ENCODE data around the gene PKN1. TPM values are rescaled to one million over a fixed set of nuclear protein-coding genes. Genes with fewer than 3 reads are reported as not detected.

Gene PKN1
- total and polyA plus RNA-seq, 4 donors, result 53.5 to 117 (median 91.1) TPM

DNA sequence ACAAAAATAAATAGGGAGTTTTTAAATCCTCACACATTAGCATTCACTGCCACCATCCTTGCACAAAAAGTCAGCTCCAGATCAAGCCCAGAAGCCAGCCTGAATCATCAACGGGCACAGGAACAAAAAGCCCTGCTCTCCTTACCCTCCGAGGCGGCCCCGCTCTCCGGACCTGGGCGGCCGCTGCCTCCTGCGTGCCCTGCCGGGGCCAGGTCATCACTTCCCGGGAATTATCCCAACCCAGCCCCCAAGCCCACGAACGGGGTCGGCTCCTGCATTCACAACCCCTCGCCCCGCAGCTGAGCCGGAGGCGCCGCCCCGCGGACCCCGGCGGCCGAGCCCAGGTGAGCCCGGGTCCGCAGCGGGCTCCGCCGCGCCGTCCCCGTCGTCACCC lies 84.3 kb downstream of the PKN1 start:
- no peaks in the 10 kb centered on the region for H3K9me3 ChIP-seq (ENCODE audit: control insufficient read depth, insufficient read depth, low read length)
- H3K27ac ChIP-seq (ENCODE audit: low read depth, low read length), result peak overlapping the region; percentile 86
- H3K27me3 ChIP-seq (ENCODE audit: control insufficient read depth, insufficient read depth, low read length), result no peaks in the 10 kb centered on the region
- under 1% methylated on average over 32 of the region's 32 CpGs for WGBS (ENCODE audit: insufficient coverage)
- DNase-seq (ENCODE audit: low read depth in 4 of 6, low spot score in 6 of 6), result no peak
- H3K4me3 ChIP-seq (ENCODE audit: low read depth, low read length), result peak overlapping the region; percentile 94
- H3K36me3 ChIP-seq (ENCODE audit: control insufficient read depth, insufficient read depth, low read length), result peaks cover 33% of the 10 kb centered on the region
- H3K4me1 ChIP-seq (ENCODE audit: control insufficient read depth, insufficient read depth, low read length), result peaks cover 36% of the 10 kb centered on the region

GRCh38 chr19:14517840-14518505 lies 84.9 kb downstream of the PKN1 start, which contains the start of gene DNAJB1:
Gene DNAJB1 (minus strand): TSS chr19:14518397. CDS start chr19:14518349, 48 bp downstream.
- WGBS (ENCODE audit: insufficient coverage), result 0% methylated on average over 76 of the region's 82 CpGs
- H3K9me3 ChIP-seq (ENCODE audit: control insufficient read depth, insufficient read depth, low read length), result no peaks in the 10 kb centered on the region
- H3K36me3 ChIP-seq (ENCODE audit: control insufficient read depth, insufficient read depth, low read length), result peaks cover 33% of the 10 kb centered on the region
- H3K27me3 ChIP-seq (ENCODE audit: control insufficient read depth, insufficient read depth, low read length), result no peaks in the 10 kb centered on the region
- peak within 1 kb of the TSS; percentile 99 for H3K27ac ChIP-seq (ENCODE audit: low read depth, low read length)
- peaks cover 36% of the 10 kb centered on the region for H3K4me1 ChIP-seq (ENCODE audit: control insufficient read depth, insufficient read depth, low read length)
- H3K4me3 ChIP-seq (ENCODE audit: low read depth, low read length), result peak within 1 kb of the TSS; percentile 94
- DNase-seq (ENCODE audit: low read depth in 4 of 6, low spot score in 6 of 6), result peak in 2 of 6 donors; percentile 79 to 88

DNA sequence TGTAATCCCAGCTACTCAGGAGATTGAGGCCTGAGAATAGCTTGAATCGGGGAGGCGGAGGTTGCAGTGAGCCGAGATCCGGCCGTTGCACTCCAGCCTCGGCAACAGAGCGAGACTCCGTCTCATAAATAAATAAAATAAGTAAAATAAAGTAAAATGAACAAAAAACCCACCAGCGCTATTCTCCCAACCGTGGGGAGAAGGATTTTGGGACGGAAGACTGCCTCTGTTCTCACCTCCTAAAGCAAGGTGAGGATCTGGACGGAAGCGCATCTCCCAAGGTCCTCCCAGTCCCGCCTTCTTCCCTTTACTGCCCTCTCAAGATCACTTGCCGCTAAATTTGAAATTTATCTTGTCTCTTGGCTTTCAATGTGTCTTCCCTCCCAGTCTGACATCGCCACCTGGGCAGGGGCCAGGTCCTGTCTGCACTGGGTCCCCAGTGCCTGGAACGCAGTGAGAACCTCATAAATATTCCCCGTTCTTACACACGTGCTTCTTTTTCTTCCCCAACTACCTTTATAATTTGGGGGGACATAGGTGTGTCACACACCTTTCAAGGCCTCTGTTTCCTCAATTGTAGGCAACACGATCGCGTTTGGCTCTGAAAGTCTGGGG lies 86.2 kb downstream of the PKN1 start:
- Histone ChIP-seq H3K36me3 (ENCODE audit: control insufficient read depth, insufficient read depth, low read length) (peaks cover 24% of the 10 kb centered on the region), H3K9me3 (ENCODE audit: control insufficient read depth, insufficient read depth, low read length) (no peaks in the 10 kb centered on the region), H3K4me1 (ENCODE audit: control insufficient read depth, insufficient read depth, low read length) (peaks cover 33% of the 10 kb centered on the region), H3K27me3 (ENCODE audit: control insufficient read depth, insufficient read depth, low read length) (no peaks in the 10 kb centered on the region), H3K27ac (ENCODE audit: low read depth, low read length) (no peak overlapping the region), H3K4me3 (ENCODE audit: low read depth, low read length) (no peak overlapping the region)
- no peak for DNase-seq (ENCODE audit: low read depth in 4 of 6, low spot score in 6 of 6)
- 100% methylated on average over 5 of the region's 22 CpGs for WGBS (ENCODE audit: insufficient coverage)

- H3K36me3 ChIP-seq (ENCODE audit: control insufficient read depth, insufficient read depth, low read length), result peaks cover 19% of the 10 kb centered on the region
- H3K4me3 ChIP-seq (ENCODE audit: low read depth, low read length), result no peak overlapping the region
- no peak overlapping the region for H3K27ac ChIP-seq (ENCODE audit: low read depth, low read length)
- WGBS (ENCODE audit: insufficient coverage), result 67% methylated on average over 1 of the region's 2 CpGs
- no peaks in the 10 kb centered on the region for H3K9me3 ChIP-seq (ENCODE audit: control insufficient read depth, insufficient read depth, low read length)
- H3K27me3 ChIP-seq (ENCODE audit: control insufficient read depth, insufficient read depth, low read length), result no peaks in the 10 kb centered on the region
- H3K4me1 ChIP-seq (ENCODE audit: control insufficient read depth, insufficient read depth, low read length), result peaks cover 32% of the 10 kb centered on the region
- no peak for DNase-seq (ENCODE audit: low read depth in 4 of 6, low spot score in 6 of 6)
These were observed 86.8 kb downstream of the PKN1 start for GRCh38 chr19:14519860-14520407.

DNA sequence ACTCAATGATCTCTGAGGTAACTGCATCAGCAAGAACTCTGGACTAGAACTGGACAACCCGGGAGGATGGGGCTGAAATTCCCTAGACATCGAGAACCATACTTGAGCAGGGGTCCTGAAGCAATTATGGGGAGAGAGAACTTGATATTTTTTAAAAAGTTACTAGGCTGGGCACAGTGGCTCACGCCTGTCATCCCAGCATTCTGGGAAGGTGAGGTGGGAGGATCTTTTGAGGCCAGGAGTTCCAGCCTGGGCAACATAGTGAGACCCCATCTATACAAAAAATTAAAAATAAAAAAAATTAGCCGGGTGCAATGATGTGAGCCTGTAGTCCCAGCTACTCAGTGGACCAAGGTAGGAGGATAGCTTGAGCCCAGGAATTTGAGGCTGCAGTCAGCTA lies 87.4 kb downstream of the PKN1 start:
- H3K27ac ChIP-seq (ENCODE audit: low read depth, low read length), result no peak overlapping the region

More for the DNA sequence above, 87.4 kb downstream of the PKN1 start:
- WGBS (ENCODE audit: insufficient coverage), result 86% methylated on average over 2 of the region's 4 CpGs
- Histone ChIP-seq H3K27me3 (ENCODE audit: control insufficient read depth, insufficient read depth, low read length) (no peaks in the 10 kb centered on the region), H3K9me3 (ENCODE audit: control insufficient read depth, insufficient read depth, low read length) (no peaks in the 10 kb centered on the region), H3K36me3 (ENCODE audit: control insufficient read depth, insufficient read depth, low read length) (peaks cover 13% of the 10 kb centered on the region), H3K4me1 (ENCODE audit: control insufficient read depth, insufficient read depth, low read length) (peaks cover 30% of the 10 kb centered on the region), H3K4me3 (ENCODE audit: low read depth, low read length) (no peak overlapping the region)
- DNase-seq (ENCODE audit: low read depth in 4 of 6, low spot score in 6 of 6), result no peak

Small RNA genes lying within 50 kb of the gene (small RNA-seq; reads per million reads assigned to genes)
- gene SNRPGP15 (ENCODE audit: low replicate concordance), result not detected

Other genes with a start within 250 kb of the PKN1 start
- gene ADGRL1, start 227.1 kb upstream of the PKN1 start, total RNA-seq, result 10 to 100 TPM; 31.9 to 55.6 TPM
- 100 to 1,000 TPM; 128 to 140 TPM for gene ADGRL1, start 227.1 kb upstream of the PKN1 start, polyA plus RNA-seq (ENCODE audit: insufficient read length in 2 of 2)
- 1 to 10 TPM; 7.3 to 7.8 TPM for gene ADGRE5, start 51.9 kb upstream of the PKN1 start, total RNA-seq
- 1 to 10 TPM; 3.9 to 6.8 TPM for gene ADGRE5, start 51.9 kb upstream of the PKN1 start, polyA plus RNA-seq (ENCODE audit: insufficient read length in 2 of 2)
- gene DDX39A, start 14.0 kb upstream of the PKN1 start, total RNA-seq, result 10 to 100 TPM; 26.3 to 48.7 TPM
- 10 to 100 TPM; 64.1 to 65.0 TPM for gene DDX39A, start 14.0 kb upstream of the PKN1 start, polyA plus RNA-seq (ENCODE audit: insufficient read length in 2 of 2)
- under 1 TPM in 1 of 2 donors, not detected in 1; 0.11 TPM for gene PTGER1, start 42.0 kb downstream of the PKN1 start, total RNA-seq
- under 1 TPM; 0.54 to 0.63 TPM for gene PTGER1, start 42.0 kb downstream of the PKN1 start, polyA plus RNA-seq (ENCODE audit: insufficient read length in 2 of 2)
- gene GIPC1, start 62.8 kb downstream of the PKN1 start, total RNA-seq, result 100 to 1,000 TPM in 1 of 2 donors, 10 to 100 TPM in 1; 58.3 to 105 TPM
- 100 to 1,000 TPM; 123 to 137 TPM for gene GIPC1, start 62.8 kb downstream of the PKN1 start, polyA plus RNA-seq (ENCODE audit: insufficient read length in 2 of 2)
- gene DNAJB1, start 85.1 kb downstream of the PKN1 start, total RNA-seq, result 10 to 100 TPM; 78.3 to 91.1 TPM
- gene DNAJB1, start 85.1 kb downstream of the PKN1 start, polyA plus RNA-seq (ENCODE audit: insufficient read length in 2 of 2), result 100 to 1,000 TPM in 1 of 2 donors, 10 to 100 TPM in 1; 85.2 to 102 TPM
- 10 to 100 TPM; 38.1 to 85.7 TPM for gene TECR, start 96.3 kb downstream of the PKN1 start, total RNA-seq
- 100 to 1,000 TPM; 185 to 210 TPM for gene TECR, start 96.3 kb downstream of the PKN1 start, polyA plus RNA-seq (ENCODE audit: insufficient read length in 2 of 2)
- gene NDUFB7, start 138.8 kb downstream of the PKN1 start, total RNA-seq, result 100 to 1,000 TPM; 152 to 310 TPM
- gene NDUFB7, start 138.8 kb downstream of the PKN1 start, polyA plus RNA-seq (ENCODE audit: insufficient read length in 2 of 2), result 100 to 1,000 TPM; 143 to 160 TPM
- gene CLEC17A, start 149.8 kb downstream of the PKN1 start, total RNA-seq, result under 1 TPM; 0.17 to 0.50 TPM
- under 1 TPM; 0.09 to 0.16 TPM for gene CLEC17A, start 149.8 kb downstream of the PKN1 start, polyA plus RNA-seq (ENCODE audit: insufficient read length in 2 of 2)
- gene ADGRE3, start 241.5 kb downstream of the PKN1 start, total RNA-seq, result 1 to 10 TPM in 1 of 2 donors, not detected in 1; 1.1 TPM
- not detected for gene ADGRE3, start 241.5 kb downstream of the PKN1 start, polyA plus RNA-seq (ENCODE audit: insufficient read length in 2 of 2)

Data from spinal cord (tissue), 10 donors.